Left kidney (tissue), 2 donors: ENCODE data around the gene PAK1IP1. TPM values are rescaled to one million over a fixed set of nuclear protein-coding genes. Genes with fewer than 3 reads are reported as not detected.
"Not testable (repeated sequence)": the region's sequence is repeated elsewhere in the genome, so short reads cannot be mapped to it uniquely, and the experiment has no call there.

Experiments used
- DNase-seq: peaks from one replicate; pipeline ENCODE4 v3.0.0-alpha.2; 2013
- polyA plus RNA-seq: library from polyadenylated mRNA; unstranded; fragments of 120-200 nt; gene quantifications from one replicate; pipeline ENCODE4 v1.2.1, GENCODE V29; 2013; ENCODE audit not compliant: insufficient read length

PAK1IP1 gene
- polyA plus RNA-seq, 1 donor: 22.9 TPM

DNA sequence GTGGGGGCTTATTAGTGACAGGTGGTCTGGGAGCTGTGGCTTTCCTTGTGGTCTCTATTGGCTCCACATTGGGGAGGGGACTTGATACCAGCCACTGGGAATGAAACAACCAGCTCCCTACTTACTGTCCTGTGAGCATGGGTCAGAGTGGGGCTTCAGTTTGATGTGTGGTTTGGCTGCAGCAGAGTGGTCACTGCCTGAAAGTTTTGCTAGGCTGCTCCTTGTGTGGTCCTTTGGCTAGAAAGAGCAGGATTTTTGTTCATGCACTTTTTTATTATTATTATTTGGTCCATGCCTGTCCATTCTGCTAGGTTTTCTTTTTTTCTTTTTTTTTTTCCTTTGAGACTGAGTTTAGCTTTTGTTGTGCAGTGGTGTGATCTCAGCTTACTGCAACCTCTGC is 45.3 kb downstream of the PAK1IP1 start:
- DNase-seq: no peak

DNA sequence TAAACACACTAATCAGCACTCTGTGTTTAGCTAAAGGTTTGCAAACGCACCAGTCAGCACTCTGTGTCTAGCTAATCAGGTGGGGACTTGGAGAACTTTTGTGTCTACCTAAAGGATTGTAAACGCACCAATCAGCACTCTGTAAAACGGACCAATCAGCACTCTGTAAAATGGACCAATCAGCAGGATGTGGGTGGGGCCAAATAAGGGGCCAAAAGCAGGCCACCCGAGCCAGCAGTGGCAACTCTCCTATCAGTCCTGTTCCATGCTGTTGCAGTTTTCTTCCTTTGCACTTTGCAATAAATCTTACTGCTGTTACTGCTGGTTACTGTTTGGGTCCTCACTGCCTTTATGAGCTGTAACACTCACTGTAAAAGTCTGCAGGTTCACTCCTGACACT is 46.9 kb downstream of the PAK1IP1 start:
- DNase-seq: not testable (repeated sequence)

- no peak for DNase-seq
Measured at GRCh38 chr6:10742251-10742650, 47.5 kb downstream of the PAK1IP1 start.

DNA sequence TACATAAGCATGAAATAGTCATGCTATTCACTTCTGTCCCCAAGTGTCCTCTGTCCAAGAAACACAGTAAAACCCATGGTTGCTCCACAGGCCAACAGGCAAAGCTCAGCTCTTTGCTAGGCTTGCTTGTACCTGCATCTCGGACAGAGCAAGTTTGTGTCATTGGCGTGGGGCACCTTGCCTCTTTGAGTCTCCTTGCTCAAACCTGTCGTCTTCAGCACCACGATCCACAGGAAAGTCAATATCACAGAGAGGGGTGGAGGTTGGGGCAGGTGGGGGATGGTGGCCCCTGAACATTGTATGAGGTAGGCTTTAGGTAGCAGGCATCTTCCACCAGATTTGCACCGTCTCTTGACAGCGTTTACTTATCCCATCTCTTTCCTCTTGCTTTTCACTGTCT is 48.7 kb downstream of the PAK1IP1 start:
- DNase-seq: no peak

DNA sequence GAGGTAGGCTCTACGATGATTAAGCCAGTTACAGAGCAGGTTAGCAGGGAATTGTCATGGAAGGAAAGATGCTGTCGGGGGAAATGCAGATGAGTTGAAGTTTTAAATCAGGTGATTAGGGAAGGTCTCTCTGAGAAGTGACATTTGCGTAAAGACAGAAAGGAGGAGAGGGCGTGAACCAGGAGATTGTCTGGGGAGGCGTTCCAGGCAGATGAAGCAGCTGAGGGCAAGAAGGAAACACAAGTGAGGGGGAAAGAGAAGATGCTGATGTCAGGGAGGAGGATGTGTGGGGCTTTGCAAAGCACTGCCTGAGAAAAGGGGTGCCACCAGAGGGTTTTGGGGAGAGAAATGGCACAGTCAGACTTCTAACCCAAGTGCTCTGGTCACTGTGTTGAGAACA is 50.3 kb downstream of the PAK1IP1 start:
- no peak for DNase-seq

- DNase-seq: no peak
Measured at GRCh38 chr6:10746915-10747250, 52.1 kb downstream of the PAK1IP1 start.

DNA sequence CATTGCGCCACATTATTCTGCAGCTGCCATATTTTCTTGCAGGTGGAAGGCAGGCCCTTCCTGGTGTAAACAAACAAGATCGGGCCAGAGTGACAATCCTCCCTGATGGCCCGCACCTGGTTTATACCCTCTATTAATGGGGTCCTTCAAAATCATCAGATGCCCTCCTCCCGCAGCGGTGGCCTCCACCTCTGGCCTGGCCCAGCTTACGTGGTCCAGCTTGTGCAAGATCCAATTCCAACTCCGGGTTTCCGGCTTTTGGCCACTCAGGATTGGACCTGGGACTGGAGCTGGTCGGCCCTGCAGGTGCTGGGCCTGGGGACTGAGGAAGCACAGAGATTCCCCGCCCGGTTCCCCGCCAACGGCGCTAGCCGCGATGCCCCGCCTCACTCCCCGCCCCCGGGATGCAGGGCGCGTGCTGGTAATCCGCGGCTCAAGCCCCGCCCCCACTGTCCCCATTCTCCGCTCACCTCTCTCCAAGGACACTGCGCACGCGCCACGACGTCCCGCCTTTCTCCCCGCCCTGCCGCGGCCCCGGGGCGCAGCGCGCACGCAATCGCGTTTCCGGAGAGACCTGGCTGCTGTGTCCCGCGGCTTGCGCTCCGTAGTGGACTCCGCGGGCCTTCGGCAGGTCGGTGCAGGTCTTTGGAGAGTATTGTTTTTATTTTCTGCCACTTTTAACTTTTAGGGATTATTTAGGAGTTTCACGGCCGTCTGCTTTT is 52.6 kb downstream of the PAK1IP1 start, which contains the start of gene TMEM14B:
TSS of gene TMEM14B (plus strand) at position 555 of the 722 bp plus-strand sequence. CDS start 1,441 bp downstream, outside the sequence.
- peak; percentile 97 for DNase-seq

DNA sequence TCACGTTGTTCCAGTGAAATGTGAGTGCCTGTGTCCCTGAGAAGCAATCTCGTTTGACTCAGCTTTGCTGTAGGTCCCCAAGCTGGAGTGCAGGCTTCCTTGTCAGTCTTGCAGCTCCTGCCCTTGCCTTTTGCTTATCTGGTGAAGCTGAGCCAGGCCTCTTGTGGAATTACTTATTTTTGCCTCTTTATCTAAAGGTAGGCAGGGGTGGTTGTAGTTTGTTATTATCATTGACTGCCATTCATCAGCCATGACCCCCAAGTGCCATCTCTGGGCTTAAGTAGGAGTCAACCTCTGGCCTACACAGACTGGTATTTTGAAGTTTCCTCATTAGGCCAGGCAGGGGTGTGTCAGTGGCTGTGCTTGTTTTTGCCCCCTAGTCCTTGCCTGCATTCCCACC is 55.0 kb downstream of the PAK1IP1 start:
- no peak for DNase-seq

DNA sequence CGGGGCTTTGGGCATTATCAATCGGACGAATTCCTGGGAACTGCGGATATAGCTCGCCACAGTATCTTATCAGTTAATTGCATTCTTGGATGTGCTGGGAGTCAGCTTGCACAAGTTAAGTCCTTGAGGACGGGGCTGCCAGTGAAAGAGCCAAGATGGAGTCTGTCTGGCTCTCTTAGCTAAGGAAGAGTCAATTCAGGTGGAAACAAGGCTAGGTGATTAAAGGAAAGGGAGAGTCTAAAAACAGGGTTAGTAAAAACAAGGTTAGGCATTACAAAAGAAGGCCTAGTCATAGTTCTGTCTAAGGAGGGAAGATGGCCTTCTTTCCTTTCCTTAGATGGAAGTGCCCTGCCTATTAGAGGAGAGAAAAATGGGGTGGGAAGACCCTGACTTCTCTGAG is 55.8 kb downstream of the PAK1IP1 start:
- not testable (repeated sequence) for DNase-seq

DNA sequence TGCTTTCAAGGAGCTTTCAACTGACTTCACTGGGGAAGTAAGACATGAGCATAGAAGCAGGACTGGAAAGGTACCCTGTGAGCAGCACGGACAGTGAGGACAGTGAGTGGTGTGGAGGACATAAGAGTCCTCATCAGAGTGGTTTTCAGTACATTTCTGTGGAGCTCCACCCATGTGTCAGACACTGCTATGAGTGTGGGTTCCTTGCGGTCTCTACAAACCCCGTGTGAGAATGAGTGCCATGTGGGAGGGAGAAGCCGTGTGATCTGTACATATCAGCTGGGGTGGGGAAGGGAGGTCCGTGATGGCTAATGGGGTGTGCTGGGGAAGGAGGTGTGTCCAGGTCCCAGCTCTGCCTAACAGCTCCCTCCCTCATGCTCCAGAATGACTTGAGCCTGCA is 57.0 kb downstream of the PAK1IP1 start:
- DNase-seq: not testable (repeated sequence)

DNA sequence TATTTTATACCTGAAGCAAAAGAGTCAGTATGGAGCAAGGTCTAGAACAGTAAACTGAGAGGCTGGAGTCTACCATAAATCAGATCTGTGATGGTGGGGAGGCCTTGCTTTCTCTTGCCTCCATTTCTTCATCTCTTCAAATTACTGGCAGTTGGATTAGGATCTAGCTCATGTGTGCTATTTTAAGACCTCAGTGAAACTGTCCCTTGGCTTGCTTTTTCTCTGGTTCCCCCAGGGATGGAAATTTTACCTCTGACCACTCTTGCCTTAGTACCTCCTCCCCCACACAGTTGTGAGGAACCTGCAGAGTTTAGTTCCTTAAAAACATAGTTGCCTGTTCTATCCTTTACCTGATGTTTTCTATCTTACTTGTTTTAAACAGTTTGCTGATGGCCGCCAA is 61.3 kb downstream of the PAK1IP1 start:
- no peak for DNase-seq

Other genes with a start within 250 kb of the PAK1IP1 start
- 15.3 TPM for gene GCNT2, start 173.6 kb upstream of the PAK1IP1 start, polyA plus RNA-seq
- 3.7 TPM for gene C6orf52, start 356 bp upstream of the PAK1IP1 start, polyA plus RNA-seq
- gene TMEM14C, start 28.1 kb downstream of the PAK1IP1 start, polyA plus RNA-seq: 162 TPM
- gene TMEM14B, start 52.8 kb downstream of the PAK1IP1 start, polyA plus RNA-seq: 111 TPM
- 3.3 TPM for gene MAK, start 143.6 kb downstream of the PAK1IP1 start, polyA plus RNA-seq
- 0.05 TPM for gene GCM2, start 187.1 kb downstream of the PAK1IP1 start, polyA plus RNA-seq
- 7.9 TPM for gene SYCP2L, start 192.1 kb downstream of the PAK1IP1 start, polyA plus RNA-seq